GM19023 (cell line): ENCODE data around the gene CEP19.

ENCODE experiments used
- ATAC-seq: cut with Tn5 transposase; IDR thresholded peaks from one replicate; pipeline ENCODE4 v1.9.1; 2021; ENCODE audit warnings: mild to moderate bottlenecking, moderate library complexity; ENCODE audit not compliant: unreplicated experiment

The CEP19 gene

DNA sequence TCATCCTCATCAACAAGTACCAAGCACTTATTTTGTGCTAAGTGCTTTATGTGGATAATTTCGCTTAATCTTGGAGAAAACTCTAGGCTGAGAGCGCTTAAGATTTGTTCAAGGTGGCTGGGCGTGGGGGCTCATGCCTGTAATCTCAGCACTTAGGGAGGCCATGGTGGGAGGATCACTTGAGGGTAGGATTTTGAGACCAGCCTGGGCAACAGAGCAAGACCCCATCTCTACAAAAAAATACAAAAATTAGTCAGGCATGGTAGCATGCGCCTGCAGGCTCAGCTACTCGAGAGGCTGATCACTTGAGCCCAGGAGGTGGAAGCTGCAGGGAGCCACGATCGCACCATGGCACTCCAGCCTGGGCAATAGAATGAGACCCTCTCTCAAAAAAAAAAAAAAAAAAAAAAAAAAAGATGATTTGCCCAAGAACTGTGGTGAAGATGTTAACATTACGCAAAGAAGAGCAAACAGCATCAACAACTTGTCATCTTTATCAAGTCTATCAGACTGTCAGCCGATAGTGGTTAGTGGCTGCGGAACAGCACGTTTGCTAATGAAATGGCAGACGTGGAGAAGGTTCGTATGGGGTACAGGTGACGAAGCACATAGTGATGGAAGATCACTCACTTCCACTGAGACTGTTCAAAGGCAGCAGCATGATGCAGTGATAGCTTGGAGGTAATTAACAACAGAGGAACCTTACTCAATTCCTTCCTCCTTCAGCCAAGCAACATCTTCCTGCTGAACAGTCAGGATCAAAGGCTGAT is 44.8 kb downstream of the CEP19 start:
- no peak for ATAC-seq

DNA sequence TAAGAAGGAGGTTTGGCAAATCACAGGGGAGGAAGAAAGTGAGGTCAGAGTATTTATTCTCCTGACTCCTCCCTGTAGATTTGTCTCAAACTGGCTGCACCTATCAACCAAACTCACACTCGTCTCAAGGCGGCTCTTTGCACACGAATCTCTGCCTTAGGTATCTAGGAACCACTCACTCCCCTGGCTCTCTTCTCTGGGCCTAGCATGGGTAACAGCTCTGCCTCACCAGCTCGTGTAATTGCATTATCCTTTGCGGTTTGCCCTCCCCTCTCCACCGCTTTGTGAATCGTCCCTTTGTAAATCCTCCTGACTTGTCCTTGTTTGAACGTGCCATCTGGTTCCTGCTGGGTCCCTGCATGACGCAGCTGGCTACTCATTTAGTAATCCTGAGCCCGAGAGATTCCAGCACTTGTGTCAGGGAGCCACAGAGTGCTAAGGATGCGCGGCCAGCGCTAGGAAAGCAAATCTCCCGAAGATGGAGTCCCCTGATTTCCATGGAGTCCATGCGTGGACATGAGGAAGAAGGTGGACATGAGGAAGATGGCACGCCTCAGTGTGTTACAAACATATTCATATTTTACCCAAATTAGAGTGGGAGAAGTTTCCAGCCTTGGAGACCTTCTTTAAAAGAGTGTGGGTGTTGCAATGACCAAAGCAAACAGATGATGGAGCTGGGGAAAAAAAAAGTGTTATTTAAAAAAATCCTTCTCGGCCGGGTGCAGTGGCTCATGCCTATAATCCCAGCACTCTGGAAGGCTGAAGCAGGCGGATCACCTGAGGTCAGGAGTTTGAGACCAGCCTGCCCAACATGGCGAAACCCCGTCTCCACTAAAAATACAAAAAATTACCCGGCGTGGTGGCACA is 45.8 kb downstream of the CEP19 start:
- no peak for ATAC-seq

DNA sequence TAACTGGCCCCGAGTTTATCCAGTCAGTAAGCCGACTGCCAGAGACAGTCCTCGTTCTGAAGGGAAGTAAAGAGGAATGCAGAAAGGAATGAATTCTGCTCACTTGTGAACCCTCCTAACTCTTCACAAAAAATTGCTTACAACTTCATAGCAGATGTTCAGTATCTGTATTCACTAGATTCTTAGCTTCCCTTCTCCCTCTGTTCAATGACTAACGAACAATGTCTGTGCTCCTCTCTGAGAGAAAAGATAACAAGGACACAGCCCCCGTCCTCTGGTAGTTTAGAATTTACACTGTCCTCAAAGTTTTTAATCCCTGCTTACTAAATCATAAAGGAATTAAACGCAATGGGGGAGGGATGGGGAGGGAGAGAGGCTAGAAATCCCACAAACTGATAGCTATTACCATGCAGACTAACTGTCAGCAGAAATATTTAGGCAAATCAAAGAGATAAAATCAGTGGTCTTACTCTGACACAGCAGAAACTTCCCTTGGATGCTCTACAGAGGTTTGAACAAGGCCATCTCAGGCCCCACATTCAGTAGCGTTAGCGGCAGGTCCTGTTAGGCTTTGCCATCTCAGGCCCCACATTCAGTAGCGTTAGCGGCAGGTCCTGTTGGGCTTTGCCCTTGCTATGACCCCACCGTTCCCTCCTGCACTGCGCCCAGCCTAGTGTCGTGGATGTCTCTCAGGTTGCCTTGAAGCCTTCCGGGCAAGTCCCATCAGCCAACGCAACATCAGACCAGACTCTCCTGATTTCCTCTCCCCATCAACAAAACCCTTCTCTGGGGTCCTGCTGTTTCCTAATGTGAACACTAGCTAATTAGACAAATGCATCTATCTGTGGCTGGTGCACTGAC is 49.1 kb downstream of the CEP19 start:
- no peak for ATAC-seq

- no peak for ATAC-seq
Observed at GRCh38 chr3:196662033-196662432, 50.0 kb downstream of the CEP19 start.

DNA sequence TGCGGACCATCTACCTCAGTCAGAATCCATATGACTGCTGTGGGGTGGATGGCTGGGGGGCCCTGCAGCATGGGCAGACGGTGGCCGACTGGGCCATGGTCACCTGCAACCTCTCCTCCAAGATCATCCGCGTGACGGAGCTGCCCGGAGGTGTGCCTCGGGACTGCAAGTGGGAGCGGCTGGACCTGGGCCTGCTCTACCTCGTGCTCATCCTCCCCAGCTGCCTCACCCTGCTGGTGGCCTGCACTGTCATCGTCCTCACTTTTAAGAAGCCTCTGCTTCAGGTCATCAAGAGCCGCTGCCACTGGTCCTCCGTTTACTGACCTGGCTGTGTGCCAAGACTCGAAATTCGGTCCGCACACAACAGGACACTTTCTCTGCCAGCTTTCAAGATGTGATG is 50.6 kb downstream of the CEP19 start:
- ATAC-seq: no peak

DNA sequence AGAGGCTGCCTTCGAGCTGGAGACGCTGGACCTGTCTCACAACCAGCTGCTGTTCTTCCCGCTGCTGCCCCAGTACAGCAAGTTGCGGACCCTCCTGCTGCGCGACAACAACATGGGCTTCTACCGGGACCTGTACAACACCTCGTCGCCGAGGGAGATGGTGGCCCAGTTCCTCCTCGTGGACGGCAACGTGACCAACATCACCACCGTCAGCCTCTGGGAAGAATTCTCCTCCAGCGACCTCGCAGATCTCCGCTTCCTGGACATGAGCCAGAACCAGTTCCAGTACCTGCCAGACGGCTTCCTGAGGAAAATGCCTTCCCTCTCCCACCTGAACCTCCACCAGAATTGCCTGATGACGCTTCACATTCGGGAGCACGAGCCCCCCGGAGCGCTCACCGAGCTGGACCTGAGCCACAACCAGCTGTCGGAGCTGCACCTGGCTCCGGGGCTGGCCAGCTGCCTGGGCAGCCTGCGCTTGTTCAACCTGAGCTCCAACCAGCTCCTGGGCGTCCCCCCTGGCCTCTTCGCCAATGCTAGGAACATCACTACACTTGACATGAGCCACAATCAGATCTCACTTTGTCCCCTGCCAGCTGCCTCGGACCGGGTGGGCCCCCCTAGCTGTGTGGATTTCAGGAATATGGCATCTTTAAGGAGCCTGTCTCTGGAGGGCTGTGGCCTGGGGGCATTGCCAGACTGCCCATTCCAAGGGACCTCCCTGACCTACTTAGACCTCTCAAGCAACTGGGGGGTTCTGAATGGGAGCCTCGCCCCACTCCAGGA is 51.5 kb downstream of the CEP19 start:
- ATAC-seq: no peak

DNA sequence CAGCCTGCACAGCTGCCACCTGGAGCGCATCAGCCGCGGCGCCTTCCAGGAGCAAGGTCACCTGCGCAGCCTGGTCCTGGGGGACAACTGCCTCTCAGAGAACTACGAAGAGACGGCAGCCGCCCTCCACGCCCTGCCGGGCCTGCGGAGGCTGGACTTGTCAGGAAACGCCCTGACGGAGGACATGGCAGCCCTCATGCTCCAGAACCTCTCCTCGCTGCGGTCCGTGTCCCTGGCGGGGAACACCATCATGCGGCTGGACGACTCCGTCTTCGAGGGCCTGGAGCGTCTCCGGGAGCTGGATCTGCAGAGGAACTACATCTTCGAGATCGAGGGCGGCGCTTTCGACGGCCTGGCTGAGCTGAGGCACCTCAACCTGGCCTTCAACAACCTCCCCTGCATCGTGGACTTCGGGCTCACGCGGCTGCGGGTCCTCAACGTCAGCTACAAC is 52.1 kb downstream of the CEP19 start:
- no peak for ATAC-seq
